SK-N-SH (cell line): ENCODE data around the gene FXYD5. TPM values are rescaled to one million over a fixed set of nuclear protein-coding genes. Genes with fewer than 3 reads are reported as not detected.
A peak's percentile ranks its signal among the peaks of the same experiment; 100 is the strongest.

Experiments used
- CTCF ChIA-PET: fragments of 300-600, 350-600 bp; formaldehyde crosslinking; extraction: SDS; loops from one replicate; lab custom pipeline; 2021; lab: Yijun Ruan, JAX
- POLR2A ChIA-PET: fragments of 350-600 bp; sonication (Branson Sonifier 250); formaldehyde crosslinking; extraction: SDS; loops from one replicate; lab custom pipeline; 2020; ENCODE audit warnings: antibody characterized with exemption, inconsistent platforms; lab: Yijun Ruan, JAX
- DNase-seq: peaks from one replicate; pipeline ENCODE4 v3.0.0; 2012
- H2AFZ ChIP-seq: fragments of 200-600 bp; sonication (generic); 2 replicates; pipeline ENCODE4 v1.8.1; 2016; ENCODE audit warnings: antibody characterized with exemption, mild to moderate bottlenecking, low read depth
- H3F3A ChIP-seq: fragments of 200-600 bp; sonication (generic); replicated peaks from 2 replicates; pipeline ENCODE3; 2016; ENCODE audit warnings: antibody characterized with exemption, mild to moderate bottlenecking; ENCODE audit not compliant: insufficient read depth
- H3K27ac ChIP-seq, 2 experiments: fragments of 200-500 bp in 1 of 2; fragments of 200-600 bp in 1 of 2; sonication (Bioruptor generic) in 1 of 2; sonication (generic), shearing (Covaris generic) in 1 of 2; 2 replicates each; pipeline versions ENCODE4 v1.5.1 to v1.6.1; 2014 to 2016; ENCODE audit warnings: low read depth in 2 of 2, inconsistent platforms in 1 of 2, low read length in 1 of 2, mild to moderate bottlenecking in 1 of 2, mixed read lengths in 1 of 2
- H3K27me3 ChIP-seq: fragments of 200-600 bp; sonication (generic), shearing (Covaris generic); 2 replicates; pipeline ENCODE4 v1.6.1; 2016; ENCODE audit warnings: mixed run types; ENCODE audit not compliant: insufficient read depth
- H3K36me3 ChIP-seq, 2 experiments: fragments of 200-500 bp in 1 of 2; fragments of 200-600 bp in 1 of 2; sonication (Bioruptor generic) in 1 of 2; sonication (generic) in 1 of 2; replicated peaks in 1 of 2; 2 replicates each; pipeline versions ENCODE3 to v1.5.1; 2014 to 2016; ENCODE audit warnings: low read length in 1 of 2, mild to moderate bottlenecking in 1 of 2; ENCODE audit not compliant: insufficient read depth in 2 of 2, control insufficient read depth in 1 of 2
- H3K4me1 ChIP-seq, 2 experiments: fragments of 200-500 bp in 1 of 2; fragments of 200-600 bp in 1 of 2; sonication (Bioruptor generic) in 1 of 2; sonication (generic), shearing (Covaris generic) in 1 of 2; 2 replicates each; pipeline versions ENCODE4 v1.5.1 to v1.6.1; 2014 to 2016; ENCODE audit warnings: low read depth in 1 of 2, low read length in 1 of 2, mixed run types in 1 of 2; ENCODE audit not compliant: insufficient read depth in 2 of 2, control insufficient read depth in 1 of 2
- H3K4me2 ChIP-seq: fragments of 200-600 bp; sonication (generic), shearing (Covaris generic); 2 replicates; pipeline ENCODE4 v1.6.1; 2017; ENCODE audit warnings: mixed run types
- H3K4me3 ChIP-seq, 2 experiments: fragments of 200-500 bp in 1 of 2; fragments of 200-600 bp in 1 of 2; sonication (Bioruptor generic) in 1 of 2; sonication (generic), shearing (Covaris generic) in 1 of 2; 2 replicates each; pipeline versions ENCODE4 v1.5.1 to v1.8.1; 2014 to 2016; ENCODE audit warnings: low read depth in 2 of 2, inconsistent platforms in 1 of 2, low read length in 1 of 2, mild to moderate bottlenecking in 1 of 2, mixed read lengths in 1 of 2, moderate library complexity in 1 of 2
- H3K79me2 ChIP-seq: fragments of 200-600 bp; sonication (generic); 2 replicates; pipeline ENCODE4 v1.8.1; 2017; ENCODE audit warnings: mild to moderate bottlenecking; ENCODE audit not compliant: insufficient read depth
- H3K9ac ChIP-seq: fragments of 200-600 bp; sonication (generic); 2 replicates; pipeline ENCODE4 v1.6.1; 2017; ENCODE audit warnings: mixed run types
- H3K9me2 ChIP-seq: fragments of 200-600 bp; sonication (generic); 2 replicates; pipeline ENCODE4 v1.6.1; 2017; ENCODE audit warnings: mixed run types
- H3K9me3 ChIP-seq: fragments of 200-600 bp; sonication (generic); 2 replicates; pipeline ENCODE4 v1.6.1; 2017; ENCODE audit warnings: mixed run types, mild to moderate bottlenecking, moderate library complexity
- H4K20me1 ChIP-seq: fragments of 200-600 bp; sonication (generic); 2 replicates; pipeline ENCODE4 v1.6.1; 2017; ENCODE audit warnings: mild to moderate bottlenecking, mixed run types; ENCODE audit not compliant: insufficient read depth
- CTCF ChIP-seq: fragments of 200-600 bp; sonication (generic); IDR thresholded peaks from 2 replicates; pipeline ENCODE4 v1.6.1; 2017; ENCODE audit warnings: antibody characterized with exemption, mild to moderate bottlenecking, moderate library complexity
- ELF1 ChIP-seq: IDR thresholded peaks from 2 replicates; pipeline ENCODE4 v1.4.0; 2012
- EP300 ChIP-seq, 2 experiments: IDR thresholded peaks; 2 replicates each; pipeline versions ENCODE4 v1.4.0 to v1.6.1; 2012; ENCODE audit warnings: borderline replicate concordance in 1 of 2, low read depth in 1 of 2, low read length in 1 of 2
- EZH2phosphoT487 ChIP-seq: fragments of 200-600 bp; sonication (generic); IDR thresholded peaks from 2 replicates; pipeline ENCODE4 v1.6.1; 2017; ENCODE audit warnings: low read depth, mixed run types, mild to moderate bottlenecking, antibody characterized with exemption, moderate library complexity, borderline replicate concordance
- FOSL2 ChIP-seq: IDR thresholded peaks from 2 replicates; pipeline ENCODE4 v1.4.0; 2012; ENCODE audit warnings: low read depth, mild to moderate bottlenecking, moderate library complexity, borderline replicate concordance
- FOXJ3 ChIP-seq: sonication (generic); formaldehyde crosslinking; IDR thresholded peaks from 2 replicates; pipeline ENCODE4 v1.5.1; 2020; ENCODE audit warnings: mild to moderate bottlenecking, missing genetic modification reagents
- GATA2 ChIP-seq: sonication (generic); formaldehyde crosslinking; IDR thresholded peaks from 2 replicates; pipeline ENCODE4 v1.5.0; 2020; ENCODE audit warnings: mild to moderate bottlenecking, missing genetic modification reagents
- IRF3 ChIP-seq: fragments of 150-350 bp; IDR thresholded peaks from 2 replicates; pipeline ENCODE4 v1.6.1; 2016; ENCODE audit warnings: mild to moderate bottlenecking, low read depth, low read length
- JUND ChIP-seq: IDR thresholded peaks from 2 replicates; pipeline ENCODE4 v1.4.0; 2012
- MXI1 ChIP-seq: IDR thresholded peaks from 2 replicates; pipeline ENCODE4 v1.6.1; 2012; ENCODE audit warnings: mild to moderate bottlenecking, low read depth, low read length, improper control_type of control experiment
- NFIC ChIP-seq: IDR thresholded peaks from 2 replicates; pipeline ENCODE4 v1.4.0; 2012; ENCODE audit warnings: borderline replicate concordance
- NRF1 ChIP-seq: IDR thresholded peaks from 2 replicates; pipeline ENCODE4 v1.6.1; 2012; ENCODE audit warnings: low read depth, mild to moderate bottlenecking, low read length
- PBX3 ChIP-seq: IDR thresholded peaks from 2 replicates; pipeline ENCODE4; 2012
- RAD21 ChIP-seq: IDR thresholded peaks from 2 replicates; pipeline ENCODE4 v1.6.1; 2012; ENCODE audit warnings: mild to moderate bottlenecking, low read length
- RCOR1 ChIP-seq: fragments of 150-350 bp; IDR thresholded peaks from 2 replicates; pipeline ENCODE4 v1.6.1; 2017; ENCODE audit warnings: antibody characterized with exemption, low read length
- SIN3A ChIP-seq: IDR thresholded peaks from 2 replicates; pipeline ENCODE4 v1.6.1; 2012; ENCODE audit warnings: low read depth, mild to moderate bottlenecking, low read length, moderate library complexity, borderline replicate concordance
- TAF1 ChIP-seq: IDR thresholded peaks from 2 replicates; pipeline ENCODE4 v1.6.1; 2012; ENCODE audit warnings: low read depth, mild to moderate bottlenecking, low read length, moderate library complexity, borderline replicate concordance
- TEAD4 ChIP-seq: IDR thresholded peaks from 2 replicates; pipeline ENCODE4 v1.4.0; 2012; ENCODE audit warnings: mild to moderate bottlenecking, borderline replicate concordance; ENCODE audit not compliant: insufficient read depth
- WGBS: methylation state at CpG from one replicate; pipeline ENCODE4 v1.1.6; 2017; ENCODE audit warnings: low lambda C conversion rate; 5-methylcytosine and 5-hydroxymethylcytosine counted together
- polyA plus RNA-seq, 3 experiments: library from polyadenylated mRNA; depleted of rRNA; stranded (reverse); fragments of >200 nt; gene quantifications; 2 replicates each; pipeline ENCODE4 v1.2.3, GENCODE V29; 2012
- TF ChIP-seq, protein P1 (sequence below): IDR thresholded peaks from 2 replicates; pipeline ENCODE4 v1.4.0; 2012; ENCODE audit warnings: low read depth
- TF ChIP-seq, protein P2 (sequence below): IDR thresholded peaks from 2 replicates; pipeline ENCODE4 v1.6.1; 2012; ENCODE audit warnings: mild to moderate bottlenecking, low read depth, low read length, moderate library complexity

The FXYD5 gene
- polyA plus RNA-seq, 1 of the 3 experiments (the other 2 are of a cell fraction): 195 TPM

GRCh38 chr19:35123573-35123972 lies 31.0 kb upstream of the FXYD5 start (continued):
- TF ChIP-seq, protein P1, sequence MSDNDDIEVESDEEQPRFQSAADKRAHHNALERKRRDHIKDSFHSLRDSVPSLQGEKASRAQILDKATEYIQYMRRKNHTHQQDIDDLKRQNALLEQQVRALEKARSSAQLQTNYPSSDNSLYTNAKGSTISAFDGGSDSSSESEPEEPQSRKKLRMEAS: no peak
- no peak for TF ChIP-seq TEAD4
- no peak for TF ChIP-seq FOSL2
- TF ChIP-seq SIN3A: no peak
- no peak for TF ChIP-seq RCOR1
- no peak for TF ChIP-seq MXI1

GRCh38 chr19:35124098-35125060 lies 30.2 kb upstream of the FXYD5 start:
- Histone ChIP-seq H3F3A (no peaks in the 10 kb centered on the region), H2AFZ (peak overlapping the region; percentile 96), H3K9me3 (no peaks in the 10 kb centered on the region), H3K4me1 (peaks cover 0 to 8% of the 10 kb centered on the region in 2 experiments; a peak in 1 of 4 replicates), H3K9me2 (no peaks in the 10 kb centered on the region), H3K4me2 (peak overlapping the region; percentile 89), H3K27ac (peak overlapping the region in 1 of 2 experiments; percentile 71; a peak in 1 of 4 replicates), H3K4me3 (peak overlapping the region; percentile 57 to 65), H3K9ac (peak overlapping the region; percentile 61; the same call in 1 of the 2 replicates), H3K36me3 (no peaks in the 10 kb centered on the region), H4K20me1 (no peaks in the 10 kb centered on the region), H3K27me3 (no peaks in the 10 kb centered on the region; the same call in 1 of the 2 replicates), H3K79me2 (no peaks in the 10 kb centered on the region)
- WGBS: 33% methylated on average over 18 of the region's 42 CpGs
- ChIA-PET POLR2A (no interaction called here), CTCF (interaction anchor here (1.0 to 7.5 kb wide), 9 partner anchors 8 to 145 kb away, joined by 3 to 60 read pairs (median 9); partner anchors contain the start of genes FXYD1, FXYD3, FXYD7 and LGI4)
- DNase-seq: peak; percentile 98
- TF ChIP-seq NFIC (peak; percentile 39; the same call in 1 of the 2 replicates), RAD21 (no peak), TAF1 (no peak), GATA2 (CRISPR knock-in tag) (no peak), CTCF (no peak), EZH2phosphoT487 (no peak), MXI1 (no peak), FOSL2 (no peak), EP300 (IDR thresholded peaks at IDR 0.05; ENCODE audit: borderline replicate concordance in 1 of 2, low read depth in 1 of 2, low read length in 1 of 2) (no peak), FOXJ3 (CRISPR knock-in tag) (no peak), JUND (no peak), NRF1 (peak; percentile 98), SIN3A (no peak), ELF1 (no peak), IRF3 (no peak), PBX3 (no peak)
- TF ChIP-seq, protein P2, sequence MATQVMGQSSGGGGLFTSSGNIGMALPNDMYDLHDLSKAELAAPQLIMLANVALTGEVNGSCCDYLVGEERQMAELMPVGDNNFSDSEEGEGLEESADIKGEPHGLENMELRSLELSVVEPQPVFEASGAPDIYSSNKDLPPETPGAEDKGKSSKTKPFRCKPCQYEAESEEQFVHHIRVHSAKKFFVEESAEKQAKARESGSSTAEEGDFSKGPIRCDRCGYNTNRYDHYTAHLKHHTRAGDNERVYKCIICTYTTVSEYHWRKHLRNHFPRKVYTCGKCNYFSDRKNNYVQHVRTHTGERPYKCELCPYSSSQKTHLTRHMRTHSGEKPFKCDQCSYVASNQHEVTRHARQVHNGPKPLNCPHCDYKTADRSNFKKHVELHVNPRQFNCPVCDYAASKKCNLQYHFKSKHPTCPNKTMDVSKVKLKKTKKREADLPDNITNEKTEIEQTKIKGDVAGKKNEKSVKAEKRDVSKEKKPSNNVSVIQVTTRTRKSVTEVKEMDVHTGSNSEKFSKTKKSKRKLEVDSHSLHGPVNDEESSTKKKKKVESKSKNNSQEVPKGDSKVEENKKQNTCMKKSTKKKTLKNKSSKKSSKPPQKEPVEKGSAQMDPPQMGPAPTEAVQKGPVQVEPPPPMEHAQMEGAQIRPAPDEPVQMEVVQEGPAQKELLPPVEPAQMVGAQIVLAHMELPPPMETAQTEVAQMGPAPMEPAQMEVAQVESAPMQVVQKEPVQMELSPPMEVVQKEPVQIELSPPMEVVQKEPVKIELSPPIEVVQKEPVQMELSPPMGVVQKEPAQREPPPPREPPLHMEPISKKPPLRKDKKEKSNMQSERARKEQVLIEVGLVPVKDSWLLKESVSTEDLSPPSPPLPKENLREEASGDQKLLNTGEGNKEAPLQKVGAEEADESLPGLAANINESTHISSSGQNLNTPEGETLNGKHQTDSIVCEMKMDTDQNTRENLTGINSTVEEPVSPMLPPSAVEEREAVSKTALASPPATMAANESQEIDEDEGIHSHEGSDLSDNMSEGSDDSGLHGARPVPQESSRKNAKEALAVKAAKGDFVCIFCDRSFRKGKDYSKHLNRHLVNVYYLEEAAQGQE: 0 out of 2 replicates have a peak, but pooled peaks have one; percentile 12
- TF ChIP-seq, protein P1: peak; percentile 67
